Measurements from ENCODE around the gene IFITM5.

DNA sequence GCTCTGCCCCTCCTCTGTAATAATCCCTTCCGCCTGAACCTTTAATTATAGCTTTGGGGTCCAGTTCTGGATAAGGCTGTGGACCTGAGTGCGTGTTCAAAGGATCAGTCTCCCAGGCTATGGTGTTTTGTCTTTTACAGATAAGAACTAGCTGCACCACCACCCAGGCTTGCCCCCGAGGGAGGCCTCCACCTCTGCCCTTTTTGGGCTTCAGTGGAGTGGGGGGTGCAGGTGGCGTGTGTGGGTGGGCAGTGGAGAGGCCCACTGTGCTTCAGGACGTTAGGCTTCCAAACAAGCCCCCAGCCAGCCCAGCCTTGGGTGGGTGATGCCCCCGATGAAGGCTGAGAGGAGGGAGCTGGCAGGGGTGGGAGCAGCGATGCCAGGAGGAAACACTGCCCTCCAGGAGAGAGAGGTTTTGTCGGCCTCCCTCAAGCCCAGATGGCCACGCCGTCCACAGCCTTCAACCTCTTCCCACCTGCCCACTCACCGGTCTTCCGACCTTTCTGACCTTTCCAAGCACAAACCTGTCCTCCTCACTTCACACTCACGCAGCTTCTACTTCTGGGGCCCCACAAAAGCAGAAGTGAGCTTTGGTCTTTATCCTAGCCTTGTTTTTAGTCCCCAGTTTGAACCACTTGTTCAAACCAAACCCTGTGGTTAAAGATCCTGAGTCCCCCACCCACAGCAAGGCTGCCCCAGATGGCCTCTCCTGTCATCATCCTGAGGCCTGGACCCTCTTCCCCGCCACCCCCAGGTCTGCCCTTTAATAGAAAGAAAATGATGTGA lies 42.2 kb downstream of the IFITM5 start:
- TF ChIP-seq, protein P1, sequence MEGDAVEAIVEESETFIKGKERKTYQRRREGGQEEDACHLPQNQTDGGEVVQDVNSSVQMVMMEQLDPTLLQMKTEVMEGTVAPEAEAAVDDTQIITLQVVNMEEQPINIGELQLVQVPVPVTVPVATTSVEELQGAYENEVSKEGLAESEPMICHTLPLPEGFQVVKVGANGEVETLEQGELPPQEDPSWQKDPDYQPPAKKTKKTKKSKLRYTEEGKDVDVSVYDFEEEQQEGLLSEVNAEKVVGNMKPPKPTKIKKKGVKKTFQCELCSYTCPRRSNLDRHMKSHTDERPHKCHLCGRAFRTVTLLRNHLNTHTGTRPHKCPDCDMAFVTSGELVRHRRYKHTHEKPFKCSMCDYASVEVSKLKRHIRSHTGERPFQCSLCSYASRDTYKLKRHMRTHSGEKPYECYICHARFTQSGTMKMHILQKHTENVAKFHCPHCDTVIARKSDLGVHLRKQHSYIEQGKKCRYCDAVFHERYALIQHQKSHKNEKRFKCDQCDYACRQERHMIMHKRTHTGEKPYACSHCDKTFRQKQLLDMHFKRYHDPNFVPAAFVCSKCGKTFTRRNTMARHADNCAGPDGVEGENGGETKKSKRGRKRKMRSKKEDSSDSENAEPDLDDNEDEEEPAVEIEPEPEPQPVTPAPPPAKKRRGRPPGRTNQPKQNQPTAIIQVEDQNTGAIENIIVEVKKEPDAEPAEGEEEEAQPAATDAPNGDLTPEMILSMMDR (IDR thresholded peaks at IDR 0.05; ENCODE audit: low read depth, low read length, poor library complexity, severe bottlenecking) = no peak
- TF ChIP-seq EZH2phosphoT487 (IDR thresholded peaks at IDR 0.05; ENCODE audit: borderline replicate concordance, low read length) = no peak

Data from DOHH2 (cell line).